ENCODE measurements around the gene CCP110. TPM values are rescaled to one million over a fixed set of nuclear protein-coding genes. Genes with fewer than 3 reads are reported as not detected.

CCP110 gene, protein sequence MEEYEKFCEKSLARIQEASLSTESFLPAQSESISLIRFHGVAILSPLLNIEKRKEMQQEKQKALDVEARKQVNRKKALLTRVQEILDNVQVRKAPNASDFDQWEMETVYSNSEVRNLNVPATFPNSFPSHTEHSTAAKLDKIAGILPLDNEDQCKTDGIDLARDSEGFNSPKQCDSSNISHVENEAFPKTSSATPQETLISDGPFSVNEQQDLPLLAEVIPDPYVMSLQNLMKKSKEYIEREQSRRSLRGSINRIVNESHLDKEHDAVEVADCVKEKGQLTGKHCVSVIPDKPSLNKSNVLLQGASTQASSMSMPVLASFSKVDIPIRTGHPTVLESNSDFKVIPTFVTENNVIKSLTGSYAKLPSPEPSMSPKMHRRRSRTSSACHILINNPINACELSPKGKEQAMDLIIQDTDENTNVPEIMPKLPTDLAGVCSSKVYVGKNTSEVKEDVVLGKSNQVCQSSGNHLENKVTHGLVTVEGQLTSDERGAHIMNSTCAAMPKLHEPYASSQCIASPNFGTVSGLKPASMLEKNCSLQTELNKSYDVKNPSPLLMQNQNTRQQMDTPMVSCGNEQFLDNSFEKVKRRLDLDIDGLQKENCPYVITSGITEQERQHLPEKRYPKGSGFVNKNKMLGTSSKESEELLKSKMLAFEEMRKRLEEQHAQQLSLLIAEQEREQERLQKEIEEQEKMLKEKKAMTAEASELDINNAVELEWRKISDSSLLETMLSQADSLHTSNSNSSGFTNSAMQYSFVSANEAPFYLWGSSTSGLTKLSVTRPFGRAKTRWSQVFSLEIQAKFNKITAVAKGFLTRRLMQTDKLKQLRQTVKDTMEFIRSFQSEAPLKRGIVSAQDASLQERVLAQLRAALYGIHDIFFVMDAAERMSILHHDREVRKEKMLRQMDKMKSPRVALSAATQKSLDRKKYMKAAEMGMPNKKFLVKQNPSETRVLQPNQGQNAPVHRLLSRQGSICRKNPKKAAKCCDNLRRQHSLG
- total RNA-seq: 6.1 TPM
- long read RNA-seq, full-length matches to known transcripts: 2 of 9 reads
- long read RNA-seq, partial matches to known transcripts: 3 of 9 reads
- long read RNA-seq, other reads (novel, unspliced or antisense): 4 of 9 reads

DNA sequence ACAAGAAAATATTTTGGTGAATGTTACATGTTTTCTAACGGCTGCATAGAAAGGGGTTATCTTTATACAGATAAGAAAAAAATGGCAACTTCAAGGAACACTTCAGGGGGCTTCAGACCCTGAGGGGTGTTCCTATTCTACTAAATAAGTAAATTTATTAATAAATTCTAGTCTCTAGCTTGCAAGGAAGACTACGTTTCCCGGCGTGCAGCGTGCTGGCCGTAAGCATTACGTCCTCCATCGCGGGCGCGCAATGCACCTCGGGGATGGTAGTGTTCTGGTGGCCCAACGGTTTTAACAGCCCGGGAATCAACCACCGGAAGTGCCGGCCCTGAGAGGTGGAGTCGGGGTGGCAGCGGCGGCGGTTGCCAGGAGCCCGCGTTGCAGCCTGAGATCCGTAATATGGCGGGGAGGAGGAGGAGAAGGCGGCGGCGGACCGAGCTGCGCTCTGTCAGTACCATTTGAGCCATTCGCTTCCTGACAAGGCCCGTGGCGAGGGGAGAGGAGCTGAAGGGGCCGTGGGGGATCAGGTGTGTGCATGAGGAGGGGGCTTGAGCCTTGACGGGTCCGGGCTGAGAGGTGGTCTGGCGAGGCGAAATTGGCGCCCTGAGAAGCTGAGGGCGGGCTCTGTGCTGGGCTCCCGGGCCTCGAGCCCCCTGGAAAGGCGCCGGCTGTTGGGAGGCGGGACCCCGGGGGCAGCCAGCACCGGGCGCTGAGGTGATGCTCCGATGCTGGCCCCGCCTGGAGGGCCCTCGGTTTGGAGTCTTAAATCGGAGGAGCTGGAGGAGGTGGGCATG is at the start of gene CCP110:
Gene CCP110, plus strand, starts transcription at position 384 of the 797 bp plus-strand sequence. CDS start 3,940 bp downstream, outside the sequence.
- peak; percentile 93 for ATAC-seq (ENCODE audit: poor library complexity)
- intact Hi-C loops (cut with DNase I): no loop called here

DNA sequence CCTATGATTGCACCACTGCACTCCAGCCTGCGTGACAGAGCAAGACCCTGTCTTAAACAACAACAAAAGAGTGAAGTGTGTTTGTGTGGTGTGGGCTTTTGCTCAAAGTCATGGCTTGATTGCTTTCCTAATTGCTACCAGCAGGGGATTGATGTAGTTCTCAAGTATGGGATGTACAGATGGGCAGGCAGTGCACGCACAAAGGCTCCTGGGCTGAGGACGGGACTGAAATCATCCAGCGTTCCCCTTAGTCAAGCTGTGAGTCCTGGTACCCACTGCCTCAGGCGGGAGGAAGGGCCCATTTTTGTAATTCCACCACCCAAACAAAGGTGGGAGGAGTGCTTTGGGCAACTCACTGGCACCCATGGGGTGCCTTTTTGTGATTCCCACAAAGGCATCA is 49.1 kb upstream of the CCP110 start:
- DNase-seq (no peak), ATAC-seq (ENCODE audit: poor library complexity) (no peak)
- intact Hi-C loops (cut with DNase I): no loop called here

More for the DNA sequence above, at the start of gene CCP110:
- DNase-seq: peak; percentile 99

DNA sequence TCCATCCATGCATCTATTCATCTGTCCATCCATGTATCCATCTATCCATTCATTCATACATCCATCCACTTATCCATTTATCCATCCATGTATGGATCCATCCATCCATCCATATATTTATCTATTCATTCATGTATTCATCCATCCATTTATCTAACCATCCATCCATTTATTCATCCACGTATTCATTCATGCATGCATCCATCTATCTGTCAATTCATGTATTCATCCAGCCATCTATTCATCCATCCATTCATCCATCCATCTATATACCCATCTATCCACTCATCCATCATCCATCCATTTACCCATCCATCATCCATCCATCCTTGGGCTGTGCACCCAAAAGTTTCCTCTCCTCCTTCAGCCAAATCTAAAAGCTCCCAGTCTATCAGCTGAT is 45.2 kb upstream of the CCP110 start:
- no peak for ATAC-seq (ENCODE audit: poor library complexity)
- intact Hi-C loops (cut with DNase I): no loop called here

DNA sequence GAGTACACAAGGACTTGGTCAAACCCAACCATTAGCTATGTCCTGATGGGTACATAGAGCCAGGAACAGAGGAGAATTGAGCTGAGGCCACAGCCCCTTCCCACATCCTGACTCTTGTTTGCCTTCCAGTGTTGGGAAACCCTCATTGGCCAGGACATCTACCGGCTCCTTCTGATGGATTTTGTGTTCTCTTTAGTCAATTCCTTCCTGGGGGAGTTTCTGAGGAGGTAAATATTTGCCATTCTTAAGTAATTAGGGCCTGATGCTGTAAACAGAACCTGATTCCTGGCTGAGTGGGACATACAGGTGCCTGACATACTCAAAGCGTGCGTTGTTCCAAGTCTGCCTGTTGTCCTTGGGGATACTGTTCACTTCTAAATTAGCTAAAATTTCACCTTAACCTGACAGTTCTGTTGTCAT is 44.4 kb upstream of the CCP110 start:
- DNase-seq (no peak), ATAC-seq (ENCODE audit: poor library complexity) (no peak)
- intact Hi-C loops (cut with DNase I): no loop called here

More for the DNA sequence above, 45.2 kb upstream of the CCP110 start:
- DNase-seq: no peak

DNA sequence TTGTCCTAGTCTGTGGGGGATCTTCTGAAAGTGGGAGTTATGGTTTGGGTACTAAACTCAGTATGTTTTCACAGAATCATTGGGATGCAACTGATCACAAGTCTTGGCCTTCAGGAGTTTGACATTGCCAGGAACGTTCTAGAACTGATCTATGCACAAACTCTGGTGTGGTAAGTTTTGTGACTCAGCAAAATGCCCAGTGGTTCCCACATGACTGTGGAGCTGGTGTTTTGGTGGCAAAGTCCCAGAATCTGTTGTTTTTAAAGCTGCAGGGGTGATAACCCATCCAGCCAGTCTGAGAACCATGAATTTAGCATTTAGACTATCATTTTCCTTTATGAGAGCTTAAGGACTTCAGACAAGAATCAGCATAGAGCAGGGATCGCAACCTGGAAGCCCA is 42.4 kb upstream of the CCP110 start:
- no peak for DNase-seq
- no peak for ATAC-seq (ENCODE audit: poor library complexity)
- intact Hi-C loops (cut with DNase I): no loop called here

DNA sequence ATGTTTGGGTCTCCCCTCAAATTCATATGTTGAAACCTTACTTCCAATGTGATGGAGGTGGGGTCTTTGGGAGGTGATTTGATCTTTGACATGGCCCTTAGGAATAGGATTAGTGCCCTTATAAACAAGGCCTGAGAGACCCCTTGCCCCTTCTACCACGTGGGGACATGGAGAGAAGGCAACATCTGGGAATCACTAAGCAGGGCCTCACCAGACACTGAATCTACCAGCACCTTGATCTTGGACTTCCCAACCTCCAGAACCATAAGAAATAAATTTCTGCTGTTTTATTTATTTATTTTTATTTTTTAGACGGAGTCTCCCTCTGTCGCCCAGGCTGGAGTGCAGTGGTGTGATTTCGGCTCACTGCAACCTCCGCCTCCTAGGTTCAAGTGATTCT is 42.0 kb upstream of the CCP110 start:
- ATAC-seq (ENCODE audit: poor library complexity): no peak

DNA sequence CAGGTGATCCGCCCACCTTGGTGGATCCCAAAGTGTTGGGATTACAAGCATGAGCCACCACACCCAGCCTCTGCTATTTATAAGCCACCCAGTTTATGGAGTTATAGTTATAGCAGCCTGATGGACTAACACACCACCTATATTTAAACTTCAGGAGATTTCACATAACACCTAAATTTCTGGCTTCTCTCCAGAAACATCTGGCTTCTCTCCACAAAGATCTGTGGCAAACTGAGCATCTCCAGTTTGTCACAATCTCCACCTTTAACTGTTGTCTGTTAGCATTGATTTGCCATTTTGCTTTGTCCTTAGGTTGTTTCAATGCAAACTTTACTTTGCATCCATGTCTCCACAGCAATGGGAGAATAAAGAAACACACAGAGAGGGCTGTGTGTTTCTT is 41.5 kb upstream of the CCP110 start:
- DNase-seq (no peak), ATAC-seq (ENCODE audit: poor library complexity) (no peak)
- intact Hi-C loops (cut with DNase I): no loop called here

More for the DNA sequence above, 42.0 kb upstream of the CCP110 start:
- DNase-seq: no peak
- intact Hi-C loops (cut with DNase I): no loop called here

DNA sequence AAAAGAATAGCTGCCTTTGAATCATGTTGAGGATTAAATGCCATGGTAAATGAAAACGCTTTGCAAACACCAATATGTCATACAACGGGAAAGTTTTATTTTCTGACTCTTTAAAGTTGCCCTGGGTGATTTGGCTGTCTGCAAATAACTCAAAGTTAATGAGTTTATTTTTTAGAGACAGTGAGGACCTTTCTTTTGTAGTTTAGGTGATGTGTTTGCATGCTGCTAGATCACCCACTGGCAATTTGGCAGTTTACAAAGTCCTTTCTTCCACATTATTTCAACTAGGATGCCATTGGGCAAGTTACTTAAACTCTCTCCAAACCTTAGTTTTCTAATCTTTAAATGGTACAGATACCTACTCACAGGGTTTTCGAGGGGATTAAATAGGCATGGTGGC is 39.6 kb upstream of the CCP110 start:
- DNase-seq (no peak), ATAC-seq (ENCODE audit: poor library complexity) (no peak)
- intact Hi-C loops (cut with DNase I): no loop called here

DNA sequence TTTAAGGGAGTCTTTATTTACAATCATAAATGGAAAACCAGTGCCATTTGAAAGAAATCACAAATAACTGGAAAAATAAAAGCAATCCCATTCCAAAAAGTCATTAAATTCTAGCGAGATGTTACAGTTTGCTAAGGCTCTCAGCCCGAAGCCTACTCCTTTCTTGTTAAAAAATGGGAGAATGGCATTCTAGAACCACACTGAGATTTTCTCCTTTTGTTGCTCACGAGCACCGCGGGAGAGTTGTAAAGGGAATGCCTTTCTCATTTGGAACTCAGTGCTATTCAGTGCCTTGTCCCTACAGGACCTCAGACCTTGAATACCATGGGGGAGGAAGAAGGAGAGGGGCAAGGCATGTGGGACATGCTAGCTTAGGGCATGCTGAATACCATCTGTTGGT is 38.1 kb upstream of the CCP110 start:
- DNase-seq (no peak), ATAC-seq (ENCODE audit: poor library complexity) (no peak)
- intact Hi-C loops (cut with DNase I): no loop called here

DNA sequence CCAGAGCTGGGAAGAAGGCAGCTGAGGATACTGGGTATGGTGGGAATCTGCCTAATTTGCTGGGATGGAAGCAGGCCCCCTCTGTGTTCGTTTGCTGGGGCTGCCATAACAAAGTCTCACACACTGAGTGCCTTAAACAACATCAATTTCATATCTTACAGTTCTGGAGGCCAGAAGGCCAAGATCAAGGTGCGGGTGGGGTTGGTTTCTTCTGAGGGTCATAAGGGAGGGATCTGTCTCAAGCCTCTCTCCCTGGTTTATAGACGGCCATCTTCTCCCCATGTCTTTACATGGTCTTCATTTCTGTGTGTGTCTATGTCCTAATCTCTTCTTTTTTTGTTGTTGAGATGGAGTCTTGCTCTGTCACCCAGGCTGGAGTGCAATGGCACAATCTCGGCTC is 37.7 kb upstream of the CCP110 start:
- DNase-seq: no peak
- no peak for ATAC-seq (ENCODE audit: poor library complexity)
- intact Hi-C loops (cut with DNase I): no loop called here

DNA sequence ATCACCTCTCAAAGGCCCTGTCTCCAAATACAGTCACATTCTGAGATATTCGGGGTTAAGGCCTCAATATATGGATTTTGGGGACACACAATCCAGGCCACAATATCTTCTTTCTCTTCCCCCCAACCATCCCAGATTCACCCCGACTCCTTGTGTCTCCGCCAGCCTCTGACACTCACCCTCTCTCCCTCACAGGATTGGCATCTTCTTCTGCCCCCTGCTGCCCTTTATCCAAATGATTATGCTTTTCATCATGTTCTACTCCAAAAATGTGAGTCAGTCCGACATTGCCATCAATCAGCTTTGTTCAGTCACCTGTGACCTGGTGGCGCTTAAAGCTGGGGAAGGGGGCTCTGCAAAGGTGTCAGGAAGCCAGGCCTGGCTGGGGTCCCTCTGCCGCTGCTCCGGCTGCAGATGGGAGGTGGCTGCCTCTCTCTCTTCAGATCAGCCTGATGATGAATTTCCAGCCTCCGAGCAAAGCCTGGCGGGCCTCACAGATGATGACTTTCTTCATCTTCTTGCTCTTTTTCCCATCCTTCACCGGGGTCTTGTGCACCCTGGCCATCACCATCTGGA is 36.9 kb upstream of the CCP110 start:
- DNase-seq: no peak
- intact Hi-C loops (cut with DNase I): no loop called here
- no peak for ATAC-seq (ENCODE audit: poor library complexity)

DNA sequence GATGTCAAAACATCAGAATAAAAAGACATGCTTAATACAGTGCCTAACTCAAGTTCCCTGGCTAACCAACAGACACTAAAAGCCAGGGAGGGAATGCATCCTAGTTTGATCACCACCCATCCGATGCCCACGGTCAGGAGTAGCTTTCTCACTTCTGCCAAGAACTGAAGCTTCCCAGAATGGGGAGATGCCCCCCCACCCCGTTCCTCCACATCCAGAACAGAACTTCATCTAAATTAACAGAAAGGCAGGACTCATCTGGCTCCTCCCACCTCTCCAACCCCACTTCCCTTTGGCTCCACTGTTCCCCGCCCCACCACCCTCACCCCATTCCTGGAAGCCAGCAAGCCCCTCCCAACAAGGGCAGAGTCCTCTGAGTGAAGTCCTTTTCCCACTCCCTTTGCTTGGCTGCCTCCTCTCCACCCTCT is 35.5 kb upstream of the CCP110 start:
- intact Hi-C loops (cut with DNase I): no loop called here
- peak; percentile 39 for ATAC-seq (ENCODE audit: poor library complexity)
- no peak for DNase-seq

DNA sequence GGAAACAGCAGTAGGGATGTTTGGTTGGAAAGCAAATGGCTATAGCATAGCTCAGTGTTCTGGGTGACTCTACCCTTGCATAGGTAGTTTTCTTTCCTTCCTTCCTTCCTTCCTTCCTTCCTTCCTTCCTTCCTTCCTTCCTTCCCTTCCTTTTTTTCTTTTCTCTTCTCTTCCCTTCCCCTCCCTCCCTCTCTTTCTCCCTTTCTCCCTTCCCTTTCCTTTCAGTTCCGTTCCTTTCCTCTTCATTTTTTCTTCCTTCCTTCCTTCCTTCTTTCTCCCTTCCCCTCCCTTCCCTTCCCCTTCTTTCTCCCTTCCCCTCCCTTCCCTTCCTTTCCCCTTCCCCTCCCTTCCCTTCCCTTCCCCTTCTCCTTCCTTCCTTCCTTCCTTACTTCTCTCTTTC is 33.1 kb upstream of the CCP110 start:
- ATAC-seq (ENCODE audit: poor library complexity) (no peak), DNase-seq (no peak)
- intact Hi-C loops (cut with DNase I): no loop called here

DNA sequence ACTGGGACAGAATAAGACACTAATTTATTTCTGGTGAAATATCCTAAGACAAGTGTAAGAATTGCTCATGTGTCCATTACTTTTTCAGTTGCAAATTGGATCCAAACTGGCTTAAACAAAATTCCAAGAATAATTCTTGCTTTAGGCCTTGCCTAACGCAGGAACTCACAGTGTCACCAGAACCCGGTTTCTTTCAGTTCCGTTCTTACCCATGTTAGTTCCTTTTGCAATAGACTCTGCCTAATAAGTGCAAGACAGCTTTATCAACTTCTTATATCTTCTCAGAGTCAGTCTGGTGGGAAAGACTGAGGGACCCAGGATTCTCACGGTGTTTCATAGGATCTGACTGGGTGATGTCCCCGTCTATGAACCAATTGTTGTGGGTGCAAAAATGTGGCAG is 26.6 kb upstream of the CCP110 start:
- intact Hi-C loops (cut with DNase I): no loop called here
- ATAC-seq (ENCODE audit: poor library complexity) (no peak), DNase-seq (no peak)

DNA sequence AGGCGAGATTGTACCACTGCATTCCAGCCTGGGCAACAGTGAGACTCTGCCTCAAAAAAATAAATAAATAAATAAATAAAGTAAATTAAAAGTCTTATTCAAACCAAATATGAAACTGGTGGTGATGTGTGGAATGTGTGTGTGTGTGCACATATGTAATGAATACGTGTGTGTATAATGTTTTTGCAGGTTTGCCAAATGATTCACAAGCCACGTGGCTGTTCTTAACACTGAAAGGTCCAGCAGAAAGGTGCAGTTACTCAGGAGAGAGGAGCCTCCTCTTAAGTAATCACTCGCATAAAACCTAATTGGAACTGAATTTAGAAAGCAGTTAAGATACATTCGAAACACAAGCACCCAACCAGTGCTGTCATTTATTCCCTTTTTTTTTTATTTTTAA is 24.7 kb upstream of the CCP110 start:
- intact Hi-C loops (cut with DNase I): no loop called here
- no peak for DNase-seq
- ATAC-seq (ENCODE audit: poor library complexity): no peak

DNA sequence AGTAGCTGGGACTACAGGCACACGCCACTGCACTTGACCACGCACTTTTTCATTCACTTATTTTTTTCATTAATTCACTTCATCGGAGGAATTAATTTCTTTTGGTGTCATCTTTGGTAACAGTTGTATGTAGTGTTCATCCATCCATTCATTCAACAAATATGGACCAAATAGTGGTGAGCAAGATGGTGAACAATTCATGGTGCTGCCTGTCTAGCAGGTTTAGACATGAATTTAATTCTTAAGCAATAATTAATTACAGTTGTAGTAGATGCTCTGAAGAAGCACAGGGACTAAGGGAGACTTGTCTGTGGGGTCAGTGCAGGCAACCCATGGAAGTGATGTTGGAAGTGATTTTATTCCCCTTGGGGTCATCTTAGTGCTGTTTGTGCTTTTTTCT is 24.3 kb upstream of the CCP110 start:
- DNase-seq (no peak), ATAC-seq (ENCODE audit: poor library complexity) (no peak)
- intact Hi-C loops (cut with DNase I): no loop called here

DNA sequence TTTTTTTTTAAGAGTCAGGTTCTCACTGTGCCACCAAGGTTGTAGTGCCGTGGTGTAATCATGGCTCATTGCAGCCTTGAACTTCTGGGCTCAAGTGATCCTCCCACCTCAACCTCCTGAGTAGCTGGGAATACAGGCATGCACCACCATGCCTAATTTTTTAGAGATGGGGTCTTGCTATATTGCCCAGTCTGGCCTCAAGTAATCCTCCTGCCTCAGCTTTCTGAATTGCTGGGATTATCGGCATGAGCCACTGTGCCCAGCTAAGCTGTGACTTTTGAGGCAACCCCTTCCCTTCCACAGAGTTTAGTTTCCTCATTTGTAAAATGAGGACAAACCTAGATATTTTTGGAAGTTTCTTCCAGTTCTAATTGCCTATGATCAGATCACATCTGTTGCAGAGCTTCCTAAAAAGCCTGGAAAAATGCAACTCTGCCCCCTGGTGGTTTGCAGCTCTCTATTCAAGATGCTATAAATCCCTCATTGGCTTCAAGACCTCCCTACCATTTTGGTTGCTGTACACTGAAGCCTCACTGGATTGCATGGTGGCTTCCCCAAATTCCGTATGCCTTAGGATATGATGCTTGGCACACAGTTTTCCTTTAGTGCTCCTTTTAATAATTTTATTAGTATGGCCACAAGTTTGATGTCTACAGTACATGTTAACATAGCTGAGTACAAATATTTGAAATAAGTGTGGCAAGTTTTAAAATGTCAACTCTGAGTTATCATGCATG is 21.2 kb upstream of the CCP110 start:
- ATAC-seq (ENCODE audit: poor library complexity) (peak; percentile 78), DNase-seq (peak; percentile 63)
- intact Hi-C loops (cut with DNase I): loop anchor here (10.0 kb wide), 1 partner anchor 418 kb away; no protein-coding TSS in a partner anchor

Measured in Right ventricle myocardium superior (tissue), 1 donor.